H9 (cell line): ENCODE data around the gene TANGO6. TPM values are rescaled to one million over a fixed set of nuclear protein-coding genes. Genes with fewer than 3 reads are reported as not detected.

Source experiments
- DNase-seq: peaks from one replicate; pipeline ENCODE4 v3.0.0-alpha.2; 2017
- H2AFZ ChIP-seq: one replicate; pipeline ENCODE4 v1.6.1; 2013; ENCODE audit warnings: mild to moderate bottlenecking, low read length, control low read depth, moderate library complexity
- H2AK5ac ChIP-seq: 2 replicates; pipeline ENCODE4 v1.6.1; 2013; ENCODE audit warnings: low read length, control low read depth, mixed read lengths; ENCODE audit not compliant: insufficient read length
- H2BK120ac ChIP-seq: one replicate; pipeline ENCODE4 v1.6.1; 2013; ENCODE audit warnings: low read depth, mild to moderate bottlenecking, low read length, control low read depth, inconsistent platforms; ENCODE audit not compliant: poor library complexity, severe bottlenecking
- H2BK12ac ChIP-seq: 2 replicates; pipeline ENCODE4 v1.6.1; 2013; ENCODE audit warnings: low read length, control low read depth, mixed read lengths, low read depth; ENCODE audit not compliant: insufficient read length
- H2BK15ac ChIP-seq: 2 replicates; pipeline ENCODE4 v1.6.1; 2013; ENCODE audit warnings: low read depth, low read length, control low read depth
- H2BK20ac ChIP-seq: one replicate; pipeline ENCODE4 v1.6.1; 2013; ENCODE audit warnings: low read depth, mild to moderate bottlenecking, low read length, control low read depth, inconsistent platforms; ENCODE audit not compliant: poor library complexity, severe bottlenecking
- H2BK5ac ChIP-seq: 2 replicates; pipeline ENCODE4 v1.6.1; 2013; ENCODE audit warnings: low read length, control low read depth, mixed read lengths; ENCODE audit not compliant: insufficient read length
- H3K14ac ChIP-seq: 2 replicates; pipeline ENCODE4 v1.6.1; 2013; ENCODE audit warnings: low read length, control low read depth; ENCODE audit not compliant: insufficient read depth
- H3K18ac ChIP-seq: 2 replicates; pipeline ENCODE4 v1.6.1; 2013; ENCODE audit warnings: low read depth, mild to moderate bottlenecking, mixed read lengths, low read length, control low read depth; ENCODE audit not compliant: insufficient read length
- H3K23ac ChIP-seq: 2 replicates; pipeline ENCODE4 v1.6.1; 2013; ENCODE audit warnings: low read length, control low read depth, mixed read lengths, low read depth; ENCODE audit not compliant: insufficient read length
- H3K23me2 ChIP-seq: 2 replicates; pipeline ENCODE4 v1.6.1; 2013; ENCODE audit warnings: low read depth, mild to moderate bottlenecking, mixed read lengths, low read length, control low read depth; ENCODE audit not compliant: insufficient read length, poor library complexity, severe bottlenecking
- H3K27ac ChIP-seq: 2 replicates; pipeline ENCODE4 v1.5.1; 2013; ENCODE audit warnings: low read length, control low read depth, mixed read lengths, low read depth; ENCODE audit not compliant: insufficient read length
- H3K27me3 ChIP-seq: 2 replicates; pipeline ENCODE4 v1.6.1; 2013; ENCODE audit warnings: low read length, control low read depth, inconsistent platforms; ENCODE audit not compliant: insufficient read depth
- H3K4ac ChIP-seq: 2 replicates; pipeline ENCODE4 v1.6.1; 2013; ENCODE audit warnings: low read depth, mild to moderate bottlenecking, control low read depth, inconsistent platforms, low read length, moderate library complexity
- H3K4me1 ChIP-seq: 2 replicates; pipeline ENCODE4 v1.6.1; 2013; ENCODE audit warnings: low read length, control low read depth, inconsistent platforms; ENCODE audit not compliant: insufficient read depth
- H3K4me2 ChIP-seq: 2 replicates; pipeline ENCODE4 v1.6.1; 2013; ENCODE audit warnings: low read length, control low read depth, mixed read lengths; ENCODE audit not compliant: insufficient read length, insufficient read depth
- H3K56ac ChIP-seq: 2 replicates; pipeline ENCODE4 v1.6.1; 2013; ENCODE audit warnings: low read depth, mild to moderate bottlenecking, mixed read lengths, low read length, control low read depth; ENCODE audit not compliant: insufficient read length
- H3K79me1 ChIP-seq: 2 replicates; pipeline ENCODE4 v1.6.1; 2013; ENCODE audit warnings: low read depth, mild to moderate bottlenecking, moderate library complexity, low read length, control low read depth, inconsistent platforms; ENCODE audit not compliant: insufficient read depth, poor library complexity, severe bottlenecking
- H3K79me2 ChIP-seq: 2 replicates; pipeline ENCODE4 v1.6.1; 2013; ENCODE audit warnings: low read length, control low read depth, inconsistent platforms; ENCODE audit not compliant: insufficient read depth
- H3K9ac ChIP-seq: 2 replicates; pipeline ENCODE4 v1.6.1; 2013; ENCODE audit warnings: low read length, control low read depth, mixed read lengths; ENCODE audit not compliant: insufficient read length; ENCODE audit errors: extremely low read depth
- H3K9me3 ChIP-seq: one replicate; pipeline ENCODE4 v1.6.1; 2013; ENCODE audit warnings: low read depth, low read length, inconsistent platforms; ENCODE audit not compliant: control insufficient read depth
- H3T11ph ChIP-seq: one replicate; pipeline ENCODE4 v1.6.1; 2013; ENCODE audit warnings: mild to moderate bottlenecking, low read length, control low read depth, inconsistent platforms
- H4K20me1 ChIP-seq: one replicate; pipeline ENCODE4 v1.6.1; 2013; ENCODE audit not compliant: control insufficient read depth, insufficient read length, insufficient read depth
- H4K5ac ChIP-seq: 2 replicates; pipeline ENCODE4 v1.6.1; 2013; ENCODE audit warnings: low read depth, mild to moderate bottlenecking, mixed read lengths, low read length, control low read depth; ENCODE audit not compliant: insufficient read length
- H4K8ac ChIP-seq: replicated peaks from 2 replicates; pipeline ENCODE4 v1.6.1; 2013; ENCODE audit warnings: low read length, control low read depth, mixed read lengths, low read depth; ENCODE audit not compliant: insufficient read length
- H4K91ac ChIP-seq: 2 replicates; pipeline ENCODE4 v1.6.1; 2013; ENCODE audit warnings: low read depth, mild to moderate bottlenecking, moderate library complexity, mixed read lengths, low read length, control low read depth; ENCODE audit not compliant: insufficient read length
- H3K27ac Mint-ChIP-seq, 3 experiments: 2 replicates in 2 of 3; 3 replicates in 1 of 3; pipeline ENCODE4 v1.8.0; 2020 to 2021; ENCODE audit warnings: mixed read lengths in 3 of 3, mild to moderate bottlenecking in 1 of 3, moderate library complexity in 1 of 3
- H3K27me3 Mint-ChIP-seq: 2 replicates; pipeline ENCODE4 v1.8.0; 2021; ENCODE audit warnings: low read depth, mild to moderate bottlenecking, moderate library complexity, mixed read lengths
- H3K36me3 Mint-ChIP-seq, 3 experiments: 2 replicates in 2 of 3; 3 replicates in 1 of 3; pipeline ENCODE4 v1.8.0; 2020 to 2021; ENCODE audit warnings: low read depth in 3 of 3, mixed read lengths in 3 of 3; ENCODE audit not compliant: insufficient read depth in 1 of 3
- H3K4me1 Mint-ChIP-seq, 2 experiments: 2 replicates each; pipeline ENCODE4 v1.8.0; 2020; ENCODE audit warnings: mixed read lengths in 2 of 2
- H3K4me3 Mint-ChIP-seq, 2 experiments: 2 replicates in 1 of 2; 3 replicates in 1 of 2; pipeline ENCODE4 v1.8.0; 2020 to 2021; ENCODE audit warnings: mild to moderate bottlenecking in 2 of 2, mixed read lengths in 2 of 2, moderate library complexity in 1 of 2
- H3K9me3 Mint-ChIP-seq, 2 experiments: 2 replicates in 1 of 2; 3 replicates in 1 of 2; pipeline ENCODE4 v1.8.0; 2020; ENCODE audit warnings: mild to moderate bottlenecking in 2 of 2, mixed read lengths in 2 of 2, moderate library complexity in 1 of 2
- CTCF ChIP-seq: fragments of 200-600 bp; sonication (generic); conservative IDR thresholded peaks from 3 replicates; pipeline ENCODE4 v1.8.0; 2021; ENCODE audit warnings: antibody characterized with exemption, mild to moderate bottlenecking
- total RNA-seq: library from RNA; stranded (reverse); gene quantifications from 2 replicates; pipeline ENCODE4 v1.2.1, GENCODE V29; 2021

Gene TANGO6
- total RNA-seq, 1 experiment from 2014 or later, result 12.0 TPM

- Histone ChIP-seq H3K4me1 (no peaks in the 10 kb centered on the region), H3K27ac (no peak overlapping the region), H3K23ac (no peak overlapping the region), H3K4ac (no peak overlapping the region), H2AFZ (no peak overlapping the region), H3K9me3 (no peaks in the 10 kb centered on the region), H2BK20ac (no peak overlapping the region), H3K9ac (no peak overlapping the region), H4K91ac (no peak overlapping the region), H2BK120ac (no peak overlapping the region), H4K5ac (no peak overlapping the region), H3K27me3 (no peaks in the 10 kb centered on the region), H2BK5ac (no peak overlapping the region), H2AK5ac (no peak overlapping the region), H3K56ac (no peak overlapping the region), H3K4me2 (no peak overlapping the region), H3K79me2 (no peaks in the 10 kb centered on the region), H3K18ac (no peak overlapping the region), H3T11ph (no peak overlapping the region), H4K20me1 (no peaks in the 10 kb centered on the region), H3K23me2 (no peaks in the 10 kb centered on the region), H2BK15ac (no peak overlapping the region), H3K14ac (no peak overlapping the region), H2BK12ac (no peak overlapping the region), H3K79me1 (no peaks in the 10 kb centered on the region), H4K8ac (no peak overlapping the region)
- Mint-ChIP-seq H3K27ac (no peak overlapping the region), H3K36me3 (peaks cover 11 to 23% (median 16%) of the 10 kb centered on the region in 3 experiments), H3K9me3 (peaks cover 0 to 5% of the 10 kb centered on the region in 2 experiments; a peak in 2 of 5 replicates), H3K4me1 (peaks cover 0 to 5% of the 10 kb centered on the region in 2 experiments; a peak in 2 of 4 replicates), H3K27me3 (no peaks in the 10 kb centered on the region; the same call in 1 of the 2 replicates), H3K4me3 (no peak overlapping the region)
- DNase-seq, result no peak
- TF ChIP-seq CTCF, result no peak
These were observed 91.7 kb downstream of the TANGO6 start for GRCh38 chr16:68935008-68935407.
